Measurements from ENCODE around the gene AGFG1.

- TF ChIP-seq CTCF (IDR thresholded peaks at IDR 0.05; ENCODE audit: insufficient read depth, low read depth, low read length) (no peak), EZH2 (IDR thresholded peaks at IDR 0.05; ENCODE audit: insufficient read depth, low read length) (no peak)
Observed at GRCh38 chr2:227576812-227577211, 104.9 kb downstream of the AGFG1 start.

Measured in astrocyte (in vitro differentiated cells and primary cell).